Testis (tissue), 3 donors: ENCODE results near the gene TRIM26. TPM values are rescaled to one million over a fixed set of nuclear protein-coding genes. Genes with fewer than 3 reads are reported as not detected.
A peak's percentile ranks its signal among the peaks of the same experiment; 100 is the strongest.
"Not testable (repeated sequence)": the region's sequence is repeated elsewhere in the genome, so short reads cannot be mapped to it uniquely, and the experiment has no call there.

ENCODE experiments used
- DNase-seq: peaks from one replicate; pipeline ENCODE4 v3.0.0-alpha.2; 2019
- H3K27ac ChIP-seq, 2 donors: fragments of 200-600 bp; sonication (generic); one replicate each; pipeline ENCODE4 v1.5.1; 2019
- H3K27me3 ChIP-seq: fragments of 200-600 bp; sonication (generic); one replicate; pipeline ENCODE4 v1.5.1; 2019
- H3K36me3 ChIP-seq: fragments of 200-600 bp; sonication (generic); one replicate; pipeline ENCODE4 v1.5.1; 2017; ENCODE audit warnings: low read depth; ENCODE audit errors: missing control alignments
- H3K4me1 ChIP-seq: fragments of 200-600 bp; sonication (generic); one replicate; pipeline ENCODE4 v1.5.1; 2019
- H3K4me3 ChIP-seq, 2 donors: fragments of 200-600 bp; sonication (generic); one replicate each; pipeline ENCODE4 v1.5.1; 2017 to 2019
- H3K9me3 ChIP-seq: fragments of 200-600 bp; sonication (generic); one replicate; pipeline ENCODE4 v1.5.1; 2017
- CTCF ChIP-seq, 3 experiments: fragments of 450-650 bp in 2 of 3; fragments of 200-600 bp in 1 of 3; sonication (generic) in 1 of 3; IDR thresholded peaks; one replicate each; pipeline ENCODE4 v1.5.1; 2016 to 2019; ENCODE audit warnings: antibody characterized with exemption in 3 of 3, mild to moderate bottlenecking in 2 of 3, moderate library complexity in 1 of 3
- POLR2A ChIP-seq: fragments of 450-650 bp; IDR thresholded peaks from one replicate; pipeline ENCODE4 v1.6.1; 2017; ENCODE audit warnings: antibody characterized with exemption, mild to moderate bottlenecking, moderate library complexity
- WGBS, 2 donors: methylation state at CpG; one replicate each; pipeline ENCODE4 v1.1.5; 2018; 5-methylcytosine and 5-hydroxymethylcytosine counted together
- intact Hi-C: fragments of 100-400 bp; cut with DNase I; formaldehyde crosslinking; loops from one replicate; pipeline ENCODE4 v1.15.1; 2023; ENCODE audit warnings: low total_unique reads
- polyA plus RNA-seq: library from polyadenylated mRNA; stranded (reverse); fragments of 350-450 nt; fragmentation: Illumina TruSeq; extraction: RNeasy Lipid Tissue Mini Kit (QIAGEN cat#74804); gene quantifications from one replicate; pipeline ENCODE4 v1.2.3, GENCODE V29; 2014; ENCODE audit warnings: low read depth, low replicate concordance; ENCODE audit not compliant: insufficient read depth
- total RNA-seq, 2 donors: library from RNA; depleted of rRNA; stranded (reverse); fragments of >200 nt; gene quantifications; one replicate each; pipeline ENCODE4 v1.2.3, GENCODE V29; 2016

Gene TRIM26
- total and polyA plus RNA-seq, 3 donors from 2014 or later = 40.3 to 75.8 (median 67.1) TPM

- no peak overlapping the region for H3K27ac ChIP-seq
- H3K9me3 ChIP-seq = no peaks in the 10 kb centered on the region
- H3K4me1 ChIP-seq = no peaks in the 10 kb centered on the region
- no peak overlapping the region for H3K4me3 ChIP-seq
- intact Hi-C loops = no loop called here
- no peak for TF ChIP-seq POLR2A
- TF ChIP-seq CTCF (IDR thresholded peaks at IDR 0.05) = no peak
- H3K27me3 ChIP-seq = no peaks in the 10 kb centered on the region
- DNase-seq = no peak
- no peaks in the 10 kb centered on the region for H3K36me3 ChIP-seq
- WGBS, 2 donors = 82 to 84% methylated on average over 6 of the region's 6 CpGs
Observed at GRCh38 chr6:30227763-30228487, 14.7 kb upstream of the TRIM26 start.

- Histone ChIP-seq H3K27me3 (no peaks in the 10 kb centered on the region), H3K4me1 (no peaks in the 10 kb centered on the region), H3K4me3 (no peak overlapping the region), H3K9me3 (no peaks in the 10 kb centered on the region), H3K27ac (no peak overlapping the region), H3K36me3 (no peaks in the 10 kb centered on the region)
- no peak for DNase-seq
- intact Hi-C loops = no loop called here
- TF ChIP-seq POLR2A (no peak), CTCF (IDR thresholded peaks at IDR 0.05) (no peak)
- WGBS, 2 donors = 85 to 95% methylated on average over 6 of the region's 6 CpGs
Observed at GRCh38 chr6:30227242-30227722, 14.1 kb upstream of the TRIM26 start.

GRCh38 chr6:30223339-30223738, 10.1 kb upstream of the TRIM26 start:
- Histone ChIP-seq H3K27ac (no peak overlapping the region), H3K4me3 (no peak overlapping the region), H3K27me3 (no peaks in the 10 kb centered on the region), H3K36me3 (no peaks in the 10 kb centered on the region), H3K4me1 (no peaks in the 10 kb centered on the region), H3K9me3 (no peaks in the 10 kb centered on the region)
- intact Hi-C loops = no loop called here
- no peak for TF ChIP-seq CTCF (IDR thresholded peaks at IDR 0.05)
- no peak for TF ChIP-seq POLR2A
- DNase-seq = no peak
- 79 to 94% methylated on average over 1 of the region's 1 CpG for WGBS, 2 donors

- intact Hi-C loops, H3K27ac ChIP-seq, H3K27me3 ChIP-seq, H3K4me3 ChIP-seq, H3K4me1 ChIP-seq, DNase-seq, H3K9me3 ChIP-seq, H3K36me3 ChIP-seq: not testable (repeated sequence)
- WGBS, 2 donors = 85 to 98% methylated on average over 8 to 23 of the region's 23 CpGs
Observed at GRCh38 chr6:30221956-30222355, 8.8 kb upstream of the TRIM26 start.

- H3K36me3 ChIP-seq, H3K27ac ChIP-seq, H3K4me3 ChIP-seq, H3K9me3 ChIP-seq, H3K4me1 ChIP-seq, H3K27me3 ChIP-seq, intact Hi-C loops, DNase-seq: not testable (repeated sequence)
- 65 to 75% methylated on average over 6 of the region's 6 CpGs for WGBS, 2 donors
Observed at GRCh38 chr6:30221395-30221794, 8.2 kb upstream of the TRIM26 start.

GRCh38 chr6:30219244-30219643, 6.0 kb upstream of the TRIM26 start:
- Histone ChIP-seq H3K4me1 (no peaks in the 10 kb centered on the region), H3K9me3 (no peaks in the 10 kb centered on the region), H3K36me3 (no peaks in the 10 kb centered on the region), H3K4me3 (no peak overlapping the region), H3K27ac (no peak overlapping the region), H3K27me3 (no peaks in the 10 kb centered on the region)
- peak in 2 of 3 experiments; percentile 39 to 67 for TF ChIP-seq CTCF (IDR thresholded peaks at IDR 0.05)
- no peak for TF ChIP-seq POLR2A
- intact Hi-C loops = no loop called here
- DNase-seq = peak; percentile 55
- WGBS, 2 donors = 4 to 14% methylated on average over 1 of the region's 1 CpG
